GM19025 (cell line): Measurements from ENCODE around the gene ZNF273.
"Not testable (repeated sequence)": the region's sequence is repeated elsewhere in the genome, so short reads cannot be mapped to it uniquely, and the experiment has no call there.

Source experiments
- ATAC-seq: cut with Tn5 transposase; IDR thresholded peaks from one replicate; pipeline ENCODE4 v1.9.1; 2021; ENCODE audit warnings: mild to moderate bottlenecking, low read depth, moderate library complexity; ENCODE audit not compliant: unreplicated experiment

Gene ZNF273

DNA sequence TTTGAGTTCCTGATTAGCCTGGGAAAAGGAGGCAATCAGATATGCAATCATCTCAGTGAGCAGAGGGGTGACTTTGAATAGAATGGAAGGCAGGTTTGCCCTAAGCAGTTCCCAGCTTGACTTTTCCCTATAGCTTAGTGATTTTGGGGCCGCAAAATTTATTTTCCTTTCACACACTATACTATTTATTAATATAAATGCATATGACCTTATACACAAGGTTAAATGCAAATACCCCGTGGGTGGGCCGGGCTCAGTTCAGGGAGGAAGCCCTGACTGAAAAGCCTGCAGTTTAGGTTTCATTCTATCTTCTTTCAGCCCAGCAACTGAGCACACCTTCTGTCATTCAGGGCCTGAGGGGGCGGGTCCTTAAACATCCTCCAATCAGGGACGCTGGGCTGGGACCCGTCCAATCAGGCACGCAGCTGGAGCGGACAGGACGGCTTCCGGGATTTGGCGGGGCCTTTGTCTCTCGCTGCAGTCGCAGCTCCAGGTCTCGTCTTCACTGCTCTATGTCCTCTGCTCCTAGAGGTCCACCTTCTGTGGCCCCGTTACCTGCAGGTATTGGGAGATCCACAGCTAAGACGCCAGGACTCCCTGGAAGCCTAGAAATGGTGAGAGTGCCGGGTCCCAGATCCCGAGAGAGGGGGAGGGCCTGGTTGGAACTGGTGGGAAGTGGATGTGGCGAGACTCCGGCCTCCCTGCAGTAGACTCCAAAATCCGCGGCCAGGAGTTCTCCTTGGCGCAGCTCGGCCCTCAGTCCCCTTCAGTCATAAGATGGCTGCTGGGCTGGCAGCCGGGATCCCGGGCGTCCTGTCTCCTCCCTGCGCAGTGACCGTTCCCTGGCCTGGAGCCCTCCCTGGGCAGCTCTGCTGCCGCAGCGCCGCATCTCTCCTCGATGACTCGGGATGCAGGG lies at the start of gene ZNF273:
Gene ZNF273, plus strand, starts transcription at position 468 of the 916 bp plus-strand sequence. Its CDS starts 45 bp downstream, at position 513.
- peak; percentile 99 for ATAC-seq

DNA sequence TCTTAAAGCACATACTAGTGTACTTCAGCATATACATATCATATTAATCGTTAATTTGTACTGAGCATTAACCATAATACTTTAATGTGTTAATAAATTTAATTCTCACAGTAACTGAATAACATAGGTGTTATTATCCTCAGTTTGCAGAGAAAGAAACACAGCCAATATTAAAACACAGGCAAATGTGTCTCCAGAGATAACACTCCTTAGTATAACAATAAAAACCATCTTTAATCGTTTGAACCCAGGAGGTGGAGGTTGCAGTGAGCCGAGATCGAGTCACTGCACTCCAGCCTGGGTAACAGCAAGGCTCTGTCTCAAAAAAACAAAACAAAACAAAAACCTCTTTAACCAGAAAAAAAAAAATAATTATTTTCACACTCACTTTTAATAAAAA lies 49.4 kb upstream of the ZNF273 start:
- no peak for ATAC-seq

DNA sequence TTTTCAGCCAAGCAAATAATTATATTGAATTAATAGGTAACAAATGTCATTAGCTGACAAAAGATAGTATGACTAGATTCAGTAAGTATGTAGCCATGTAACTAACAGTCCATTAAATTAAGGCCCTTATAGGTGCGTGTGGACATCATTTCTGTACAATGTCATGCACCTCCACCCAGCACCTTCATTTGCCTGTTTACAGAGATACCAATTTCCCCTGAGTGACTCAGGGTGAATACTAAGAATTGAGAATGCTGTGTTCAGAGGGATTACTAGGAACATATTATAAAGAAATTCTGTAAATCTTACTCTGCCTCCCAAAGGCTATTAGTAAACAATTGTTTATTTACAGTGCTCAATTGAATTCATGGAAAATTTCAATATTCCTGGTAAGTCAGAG lies 48.1 kb upstream of the ZNF273 start:
- no peak for ATAC-seq

DNA sequence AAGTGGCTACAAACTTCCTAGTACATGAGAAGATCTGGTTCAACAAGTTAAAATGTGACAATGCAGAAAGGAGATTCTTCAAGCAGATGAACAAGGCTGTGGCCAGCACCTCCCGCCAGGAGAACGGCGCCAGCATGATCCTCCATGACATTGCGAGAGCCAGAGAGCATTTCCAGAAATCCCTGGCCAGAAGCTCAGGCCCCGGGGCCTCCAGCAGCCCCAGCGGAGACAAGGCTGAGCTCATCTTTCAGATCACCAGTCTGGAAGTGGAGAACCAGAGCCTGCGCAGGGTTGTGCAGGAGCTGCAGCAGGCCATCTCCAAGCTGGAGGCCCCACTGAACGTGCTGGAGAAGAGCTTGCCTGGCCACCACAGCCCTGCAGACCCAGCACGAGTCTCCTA lies 40.1 kb upstream of the ZNF273 start:
- ATAC-seq, result no peak

DNA sequence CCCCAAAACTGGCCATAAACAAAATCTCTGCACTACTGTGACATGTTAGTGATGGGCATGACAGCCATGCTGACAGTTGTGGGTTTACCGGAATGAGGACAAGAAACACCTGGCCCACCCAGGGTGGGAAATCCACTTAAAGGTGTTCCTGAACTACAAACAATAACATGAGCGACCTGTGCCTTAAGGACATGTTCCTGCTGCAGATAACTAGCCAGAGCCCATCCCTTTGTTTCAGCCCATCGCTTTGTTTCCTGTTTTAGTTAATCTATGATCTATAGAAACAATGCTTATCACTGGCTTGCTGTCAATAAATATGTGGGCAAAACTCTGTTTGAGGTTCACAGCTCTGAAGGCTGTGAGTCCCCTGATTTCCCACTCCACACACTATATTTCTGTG lies 39.5 kb upstream of the ZNF273 start:
- not testable (repeated sequence) for ATAC-seq

DNA sequence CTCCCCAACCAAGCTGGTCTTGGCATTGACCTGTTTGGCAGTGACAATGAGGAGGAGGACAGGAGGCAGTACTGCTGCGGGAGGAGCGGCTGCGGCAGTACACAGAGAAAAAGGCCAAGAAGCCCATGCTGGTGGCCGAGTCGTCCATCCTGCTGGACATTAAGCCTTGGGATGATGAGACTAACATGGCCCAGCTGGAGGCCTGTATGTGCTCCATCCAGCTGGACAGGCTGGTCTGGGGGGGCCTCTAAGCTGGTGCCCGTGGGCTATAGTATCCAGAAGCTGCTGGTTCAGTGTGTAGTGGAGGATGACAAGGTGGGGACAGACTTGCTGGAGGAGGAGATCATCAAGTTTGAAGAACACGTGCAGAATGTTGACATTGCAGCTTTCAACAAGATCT lies 39.1 kb upstream of the ZNF273 start:
- ATAC-seq, result no peak

DNA sequence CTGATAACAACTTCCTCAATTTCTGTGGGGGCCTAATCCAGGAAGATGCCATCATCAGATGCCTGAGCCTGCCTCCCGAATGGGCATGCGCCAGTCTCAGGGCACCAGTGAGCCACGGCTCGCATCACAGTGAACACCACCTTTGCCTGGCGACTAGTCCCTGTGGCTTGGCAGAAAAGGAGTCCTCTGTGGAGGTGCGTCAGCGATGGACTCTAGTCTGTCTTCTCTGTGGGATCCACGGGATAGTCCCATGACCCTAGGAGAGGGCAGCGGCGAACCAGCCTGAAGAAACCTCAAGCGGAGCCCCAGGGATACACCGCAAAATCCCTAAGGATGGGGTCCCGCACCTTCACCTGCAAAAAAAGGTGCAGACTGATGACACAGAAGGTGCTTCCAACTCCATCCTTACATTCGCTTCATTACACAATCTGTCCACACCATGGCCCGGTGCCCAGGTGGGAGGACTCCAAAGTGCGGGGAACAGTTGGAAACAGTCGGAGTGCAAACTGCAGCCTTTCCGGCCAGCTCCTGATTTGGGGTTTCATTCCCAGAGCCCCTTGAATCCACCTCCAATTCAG lies 35.1 kb upstream of the ZNF273 start:
- ATAC-seq, result no peak

DNA sequence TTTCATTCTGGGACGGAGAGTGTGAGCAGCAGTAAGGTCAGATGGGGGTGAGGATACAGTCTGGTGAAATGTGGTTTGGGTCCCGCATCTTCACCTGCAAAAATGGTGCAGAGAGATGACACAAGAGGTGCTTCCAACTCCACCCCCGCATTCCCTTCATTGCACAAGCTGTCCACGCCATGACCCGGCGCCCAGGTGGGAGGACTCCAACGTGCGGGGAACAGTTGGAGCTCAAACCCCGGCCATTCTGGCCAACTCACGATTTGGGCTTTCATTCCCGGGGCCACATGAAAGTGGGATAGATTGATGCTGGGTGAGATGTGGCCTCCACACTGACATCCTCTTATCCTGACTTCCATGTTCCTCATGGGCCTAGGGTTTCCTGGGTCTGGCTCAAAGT lies 34.6 kb upstream of the ZNF273 start:
- ATAC-seq, result no peak

DNA sequence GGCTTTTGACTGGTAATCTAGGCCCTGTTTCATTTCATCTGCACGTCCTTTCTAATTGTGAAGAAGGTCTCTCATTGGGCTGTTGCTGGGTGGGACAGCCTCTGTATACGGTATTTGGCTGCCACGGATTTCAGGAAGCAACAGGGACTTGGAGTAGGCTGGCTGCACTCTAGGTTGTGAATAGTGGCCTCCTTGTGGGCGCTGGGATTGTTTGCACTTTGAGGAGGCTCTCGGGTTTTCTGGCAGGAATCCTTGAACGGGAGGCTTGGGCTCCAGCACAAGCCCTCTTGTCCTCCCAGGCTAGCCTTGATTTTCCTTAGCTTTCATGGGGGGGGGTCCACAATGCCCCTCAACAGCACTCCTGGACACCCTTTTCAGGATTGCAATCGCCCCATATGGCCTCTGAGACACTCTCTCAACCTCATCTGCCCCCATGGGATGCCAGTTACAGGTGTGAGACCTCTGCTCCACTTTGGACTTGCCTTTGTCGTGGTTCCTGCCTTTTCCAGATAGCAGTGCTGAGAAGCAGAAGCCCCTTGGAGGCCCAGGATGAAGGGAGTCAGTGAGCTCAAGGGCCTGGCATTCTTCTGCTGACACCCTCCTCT lies 33.9 kb upstream of the ZNF273 start:
- ATAC-seq, result no peak

DNA sequence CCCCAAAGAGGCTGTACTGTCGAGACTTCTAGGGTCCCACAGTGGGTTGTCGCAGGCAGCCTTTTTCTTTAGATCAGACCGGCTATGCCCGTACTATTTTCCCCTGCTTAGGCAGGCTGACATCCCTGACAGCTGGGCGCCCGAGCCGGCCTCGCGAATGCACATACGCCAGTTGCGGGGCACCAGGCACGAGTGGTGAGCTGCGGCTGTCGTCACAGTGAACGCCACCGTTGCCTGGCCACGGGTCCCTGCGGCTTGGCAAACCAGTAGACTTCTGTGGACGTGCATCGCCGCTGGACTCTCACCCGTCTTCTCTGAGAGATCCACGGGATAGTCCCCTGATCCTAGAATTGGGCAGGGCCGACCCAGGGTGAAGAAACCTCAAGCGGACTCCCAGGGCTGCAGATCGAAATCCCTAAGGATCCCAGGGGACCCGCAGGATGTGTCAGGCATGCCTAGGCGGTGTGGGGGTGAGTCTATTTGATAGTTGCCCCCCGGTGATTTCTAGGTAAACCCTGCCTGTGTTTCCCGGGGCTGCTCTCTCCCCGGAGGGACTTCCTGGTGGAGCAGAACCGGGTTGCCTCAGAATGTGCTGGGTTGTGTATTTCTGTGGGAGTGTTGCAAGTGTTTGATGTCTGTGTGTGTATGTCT lies 33.0 kb upstream of the ZNF273 start:
- no peak for ATAC-seq

DNA sequence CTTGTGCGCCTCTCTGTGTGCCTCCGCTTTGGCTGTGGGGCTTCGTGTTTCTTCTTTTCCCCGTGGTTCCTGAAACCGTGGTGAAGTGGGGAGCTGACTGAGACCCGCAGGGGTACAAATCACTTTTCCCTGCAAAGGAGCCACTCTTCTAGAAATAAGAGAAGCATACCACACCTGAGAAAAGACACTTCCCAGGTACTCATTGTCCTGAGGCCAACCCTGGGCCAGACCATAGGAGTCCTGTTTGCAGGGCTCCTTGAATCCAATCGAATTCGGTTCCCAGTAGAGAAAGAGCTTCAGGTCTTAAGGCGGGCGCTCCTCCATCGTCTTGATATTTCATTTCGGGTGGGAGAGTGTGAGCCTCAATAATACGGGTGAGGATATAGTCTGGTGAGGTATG lies 32.4 kb upstream of the ZNF273 start:
- ATAC-seq, result no peak

DNA sequence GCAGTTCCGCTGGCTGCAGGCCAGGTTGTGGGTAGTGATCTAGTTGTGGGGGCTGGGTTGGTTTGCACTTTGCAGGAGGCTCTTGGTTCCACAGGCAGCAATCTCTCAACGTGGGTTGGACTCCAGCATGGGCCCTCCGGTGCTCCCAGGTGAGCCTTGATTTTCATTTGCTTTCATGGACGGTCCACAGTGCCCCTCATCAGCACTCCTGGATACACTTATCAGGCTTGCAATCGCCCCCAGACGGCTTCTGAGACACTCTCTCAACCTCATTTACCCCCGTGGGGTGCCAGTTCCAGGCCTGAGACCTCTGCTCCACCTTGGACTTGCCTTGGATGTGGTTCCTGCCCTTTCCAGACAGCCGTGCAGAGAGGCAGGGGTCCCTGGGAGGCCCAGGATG lies 31.3 kb upstream of the ZNF273 start:
- ATAC-seq, result no peak

DNA sequence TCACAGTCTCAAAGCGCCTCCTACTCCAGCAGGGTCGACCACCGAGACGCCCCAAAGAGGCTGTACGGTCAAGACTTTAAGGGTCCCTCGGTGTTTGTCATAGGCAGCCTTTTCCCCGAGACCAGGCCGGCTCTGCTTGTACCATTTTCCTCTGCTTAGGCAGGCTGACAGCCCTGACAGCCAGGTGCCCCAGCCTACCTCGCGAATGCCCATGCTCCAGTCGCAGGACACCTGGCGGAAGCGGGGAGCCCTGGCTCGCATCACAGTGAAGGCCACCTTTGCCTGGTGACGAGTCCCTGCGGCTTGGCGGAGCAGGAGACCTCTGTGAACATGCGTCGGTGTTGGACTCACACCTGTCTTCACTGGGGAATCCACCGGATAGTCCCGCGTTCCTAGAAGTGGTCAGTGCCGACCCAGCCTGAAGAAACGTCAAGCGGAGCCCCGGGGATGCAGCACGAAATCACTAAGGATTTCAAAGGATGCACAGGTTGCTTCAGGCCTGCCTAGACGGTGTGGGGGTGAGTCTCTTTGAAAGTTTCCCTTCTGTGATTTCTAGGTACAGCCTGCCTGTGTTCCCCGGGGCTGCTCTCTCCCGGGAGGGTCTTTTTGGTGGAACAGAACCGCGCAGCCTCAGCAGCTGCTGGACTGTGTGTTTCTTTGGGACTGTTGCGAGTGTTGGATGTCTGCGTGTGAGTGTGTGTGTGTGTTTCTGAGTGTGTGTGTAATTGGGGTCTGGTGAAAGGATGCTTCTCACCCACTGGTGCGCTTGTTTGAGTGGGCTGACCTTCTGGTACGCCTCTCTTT lies 30.5 kb upstream of the ZNF273 start:
- no peak for ATAC-seq

DNA sequence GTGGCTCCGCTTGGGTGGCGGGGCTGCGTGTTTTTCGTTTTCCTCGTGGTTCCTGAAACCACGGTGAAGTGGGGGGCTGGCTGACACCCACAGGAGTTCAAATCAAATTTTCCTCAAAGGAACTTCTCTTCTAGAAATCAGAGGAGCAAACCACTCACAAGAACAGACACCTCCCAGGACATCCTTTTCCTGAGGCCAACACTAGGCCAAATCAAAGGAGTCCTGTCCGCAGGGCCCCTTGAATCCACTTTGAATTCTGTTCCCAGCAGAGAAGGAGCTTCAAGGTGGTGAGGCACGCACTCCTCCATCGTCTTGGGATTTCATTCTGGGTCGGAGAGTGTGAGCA lies 29.9 kb upstream of the ZNF273 start:
- no peak for ATAC-seq

DNA sequence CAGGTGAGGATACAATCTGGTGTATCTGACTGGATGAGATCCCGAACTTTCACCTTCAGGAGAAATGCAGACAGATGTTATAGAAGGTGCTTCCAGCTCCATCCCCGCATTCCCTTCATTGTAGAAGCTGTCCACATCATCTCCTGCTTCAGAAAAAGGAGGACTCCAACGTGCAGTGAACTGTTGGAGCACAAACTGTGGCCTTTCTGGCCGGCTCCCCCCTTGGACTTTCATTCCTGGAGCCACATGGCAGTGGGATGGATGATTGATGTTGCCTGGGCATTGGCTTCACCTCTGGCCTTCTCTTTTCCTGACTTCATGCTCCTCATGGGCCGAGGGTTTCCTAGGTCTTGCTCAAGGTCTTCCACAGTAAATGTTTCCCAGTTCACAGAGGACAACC lies 29.6 kb upstream of the ZNF273 start:
- no peak for ATAC-seq

DNA sequence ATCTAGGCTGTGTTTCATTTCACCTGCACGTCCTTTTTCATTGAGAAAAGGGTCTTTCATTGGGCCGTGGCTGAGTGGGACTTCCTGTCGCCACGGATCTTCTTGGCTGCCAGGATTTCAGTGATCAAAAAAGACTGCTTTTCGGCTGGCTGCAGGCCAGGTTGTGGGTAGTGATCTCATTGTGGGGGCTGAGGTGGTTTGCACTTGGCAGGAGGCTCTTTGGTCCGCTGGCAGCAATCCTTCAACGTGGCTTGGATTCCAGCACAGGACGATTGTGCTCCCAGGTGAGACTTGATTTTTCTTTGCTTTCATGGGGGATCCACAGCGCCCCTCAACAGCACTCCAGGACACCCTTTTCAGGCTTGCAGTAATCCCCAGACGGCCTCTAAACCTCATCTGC lies 29.0 kb upstream of the ZNF273 start:
- no peak for ATAC-seq

DNA sequence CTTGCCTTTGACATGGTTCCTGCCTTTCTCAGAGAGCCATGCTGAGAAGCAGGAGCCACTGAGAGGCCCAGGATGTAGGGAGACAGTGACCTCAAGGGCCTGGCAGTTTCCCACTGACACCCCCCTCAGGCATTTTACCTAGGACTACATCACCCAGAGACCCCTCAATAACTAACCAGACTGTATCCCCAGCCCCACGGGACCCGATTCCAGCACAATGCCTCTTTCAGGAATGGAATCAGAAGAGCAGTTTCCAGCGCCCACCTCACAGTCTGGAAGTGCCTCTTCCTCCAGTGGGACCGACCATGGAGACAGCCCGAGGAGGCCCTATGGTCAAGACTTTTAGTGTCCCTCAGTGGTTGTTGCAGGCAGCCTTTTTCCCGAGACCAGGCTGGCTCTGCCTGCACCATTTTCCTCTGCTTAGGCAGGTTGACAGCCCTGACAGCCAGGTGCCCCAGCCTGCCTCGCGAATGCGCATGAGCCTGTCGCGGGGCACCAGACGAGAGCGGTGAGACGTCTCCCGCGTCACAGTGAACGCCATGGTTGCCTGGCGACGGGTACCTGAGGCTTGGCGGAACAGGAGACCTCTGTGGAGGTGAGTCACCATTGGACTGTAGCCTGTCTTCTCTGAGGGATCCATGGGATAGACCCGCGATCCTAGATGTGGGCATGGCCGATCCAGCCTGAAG lies 28.4 kb upstream of the ZNF273 start:
- ATAC-seq, result no peak

DNA sequence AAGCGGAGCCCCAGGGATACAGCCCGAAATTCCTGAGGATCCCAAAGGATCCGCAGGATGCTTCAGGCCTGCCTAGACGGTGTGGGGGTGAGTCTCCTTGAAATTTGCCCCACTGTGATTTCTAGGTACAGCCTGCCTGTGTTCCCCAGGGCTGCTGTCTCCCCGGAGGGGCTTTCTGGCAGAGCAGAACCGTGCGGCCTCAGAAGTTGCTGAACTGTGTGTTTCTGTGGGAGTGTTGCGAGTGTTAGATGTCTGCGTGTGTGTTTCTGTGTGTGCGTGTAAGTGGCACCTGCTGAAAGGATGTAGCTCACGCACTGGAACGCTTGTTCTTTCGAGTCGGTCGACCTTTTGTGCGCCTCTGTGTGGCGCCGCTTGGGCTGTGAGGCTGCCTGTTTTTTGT lies 27.8 kb upstream of the ZNF273 start:
- ATAC-seq, result no peak

DNA sequence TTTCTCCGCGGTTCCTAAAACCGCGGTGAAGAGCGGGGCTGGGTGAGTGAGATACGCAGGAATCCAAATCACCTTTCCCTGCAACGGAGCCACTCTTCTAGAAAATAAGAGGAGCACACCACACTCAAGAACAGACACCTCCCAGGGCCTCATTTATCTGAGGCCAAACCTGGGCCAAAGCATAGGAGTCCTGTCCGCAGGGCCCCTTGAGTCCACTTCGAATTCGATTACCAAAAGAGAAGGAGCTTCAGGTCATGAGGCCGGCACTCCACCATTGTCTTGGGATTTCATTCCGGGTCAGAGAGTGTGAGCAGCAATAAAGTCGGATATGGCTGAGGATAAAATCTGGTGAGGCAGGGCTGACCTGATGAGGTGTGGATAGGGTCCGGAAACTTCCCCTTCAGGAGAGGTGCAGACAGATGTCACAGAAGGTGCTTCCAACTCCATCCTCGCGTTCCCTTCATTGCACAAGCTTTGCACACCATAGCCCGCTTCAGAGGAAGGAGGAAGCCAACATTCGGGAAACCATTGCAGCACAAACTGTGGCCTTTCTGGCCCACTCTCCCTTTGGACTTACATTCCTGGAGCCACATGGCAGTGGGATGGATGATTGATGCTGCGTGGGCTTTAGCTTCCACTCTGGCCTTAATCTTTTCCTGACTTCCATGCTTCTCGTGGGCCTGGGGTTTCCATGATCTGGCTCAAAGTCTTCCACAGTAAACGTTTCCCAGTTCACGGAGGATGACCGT lies 27.2 kb upstream of the ZNF273 start:
- ATAC-seq, result no peak
